ENCODE measurements around the gene ACO1.

Gene ACO1

DNA sequence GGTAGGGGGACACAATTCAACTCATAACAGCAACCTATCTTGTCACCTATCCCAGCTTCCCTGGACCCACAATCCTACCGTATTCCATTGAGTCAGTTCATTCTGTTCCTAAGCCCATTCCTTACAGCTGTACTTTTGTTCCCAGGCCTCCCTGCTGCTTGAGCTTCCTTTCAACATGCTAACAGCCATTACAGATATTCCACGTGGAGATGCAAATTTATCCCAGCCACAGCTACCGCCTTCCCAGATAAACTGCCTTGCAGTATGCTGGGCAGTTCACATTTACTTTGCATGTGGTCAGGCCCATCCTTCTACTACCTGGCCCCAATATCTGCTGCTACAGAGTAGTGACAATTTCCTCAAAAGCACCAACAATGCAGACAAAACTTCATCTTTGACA lies 118.6 kb downstream of the ACO1 start:
- Histone ChIP-seq H3K27ac (ENCODE audit: low read depth, low read length) (no peak overlapping the region), H3K9ac (ENCODE audit: low read length) (no peak overlapping the region), H3K4me3 (ENCODE audit: low read depth in 1 of 2, low read length in 2 of 2) (no peak overlapping the region), H3K36me3 (ENCODE audit: insufficient read depth, low read length) (peaks cover 3% of the 10 kb centered on the region), H3K9me3 (ENCODE audit: low read length) (no peaks in the 10 kb centered on the region), H3K27me3 (ENCODE audit: control insufficient read depth in 1 of 2, insufficient read depth in 2 of 2, low read length in 2 of 2) (no peaks in the 10 kb centered on the region), H3K4me1 (ENCODE audit: insufficient read depth, low read length) (no peaks in the 10 kb centered on the region)

Measured in muscle layer of colon (tissue), 2 donors.